Fibroblast of the aortic adventitia (primary cell): ENCODE results near the gene EXOC6B. TPM values are rescaled to one million over a fixed set of nuclear protein-coding genes. Genes with fewer than 3 reads are reported as not detected.
A peak's percentile ranks its signal among the peaks of the same experiment; 100 is the strongest.
"Not testable (repeated sequence)": the region's sequence is repeated elsewhere in the genome, so short reads cannot be mapped to it uniquely, and the experiment has no call there.

ENCODE experiments used
- DNase-seq: peaks from one replicate; pipeline ENCODE4 v3.0.0-alpha.2; 2010; ENCODE audit warnings: low read depth
- H3K4me3 ChIP-seq: 2 replicates; pipeline ENCODE4 v1.5.1; 2011; ENCODE audit warnings: low read depth, mild to moderate bottlenecking, control low read depth, low read length, moderate library complexity
- CTCF ChIP-seq: IDR thresholded peaks from 2 replicates; pipeline ENCODE4 v1.5.1; 2011; ENCODE audit warnings: mild to moderate bottlenecking, low read length, control low read depth, inconsistent platforms; ENCODE audit not compliant: insufficient read depth
- total RNA-seq: library from RNA; depleted of rRNA; stranded (reverse); fragments of >200 nt; gene quantifications from 2 replicates; pipeline ENCODE4 v1.2.3, GENCODE V29; 2012; ENCODE audit warnings: low replicate concordance

The EXOC6B gene
- total RNA-seq, 1 donor = 30.2 TPM

GRCh38 chr2:72538486-72538885, 287.3 kb downstream of the EXOC6B start:
- TF ChIP-seq CTCF = no peak
- H3K4me3 ChIP-seq = no peak overlapping the region
- no peak for DNase-seq

GRCh38 chr2:72535586-72535985, 290.2 kb downstream of the EXOC6B start:
- H3K4me3 ChIP-seq = not testable (repeated sequence)

GRCh38 chr2:72533765-72534164, 292.1 kb downstream of the EXOC6B start:
- no peak for TF ChIP-seq CTCF
- DNase-seq = peak; percentile 34
- H3K4me3 ChIP-seq = no peak overlapping the region

More at GRCh38 chr2:72535586-72535985, 290.2 kb downstream of the EXOC6B start:
- not testable (repeated sequence) for DNase-seq

- peak; percentile 30 for DNase-seq
- no peak overlapping the region for H3K4me3 ChIP-seq
- TF ChIP-seq CTCF = no peak
Measured at GRCh38 chr2:72527424-72527823, 298.4 kb downstream of the EXOC6B start.

- H3K4me3 ChIP-seq = no peak overlapping the region
- DNase-seq = no peak
- no peak for TF ChIP-seq CTCF
Measured at GRCh38 chr2:72526623-72527022, 299.2 kb downstream of the EXOC6B start.

- TF ChIP-seq CTCF = no peak
- no peak for DNase-seq
- H3K4me3 ChIP-seq = no peak overlapping the region
Measured at GRCh38 chr2:72524071-72524470, 301.8 kb downstream of the EXOC6B start.

- no peak overlapping the region for H3K4me3 ChIP-seq
- no peak for TF ChIP-seq CTCF
- DNase-seq = no peak
Measured at GRCh38 chr2:72515696-72516095, 310.1 kb downstream of the EXOC6B start.
